GM18861 (cell line): ENCODE data around the gene SETD1B.
A peak's percentile ranks its signal among the peaks of the same experiment; 100 is the strongest.
"Not testable (repeated sequence)": the region's sequence is repeated elsewhere in the genome, so short reads cannot be mapped to it uniquely, and the experiment has no call there.

Experiments used
- ATAC-seq: cut with Tn5 transposase; IDR thresholded peaks from one replicate; pipeline ENCODE4 v1.9.1; 2021; ENCODE audit not compliant: unreplicated experiment

The SETD1B gene

GRCh38 chr12:121803861-121804416 is at the start of gene SETD1B:
Gene SETD1B, plus strand, starts transcription at chr12:121804009. Its CDS starts 729 bp downstream, at chr12:121804738.
- ATAC-seq = no peak

DNA sequence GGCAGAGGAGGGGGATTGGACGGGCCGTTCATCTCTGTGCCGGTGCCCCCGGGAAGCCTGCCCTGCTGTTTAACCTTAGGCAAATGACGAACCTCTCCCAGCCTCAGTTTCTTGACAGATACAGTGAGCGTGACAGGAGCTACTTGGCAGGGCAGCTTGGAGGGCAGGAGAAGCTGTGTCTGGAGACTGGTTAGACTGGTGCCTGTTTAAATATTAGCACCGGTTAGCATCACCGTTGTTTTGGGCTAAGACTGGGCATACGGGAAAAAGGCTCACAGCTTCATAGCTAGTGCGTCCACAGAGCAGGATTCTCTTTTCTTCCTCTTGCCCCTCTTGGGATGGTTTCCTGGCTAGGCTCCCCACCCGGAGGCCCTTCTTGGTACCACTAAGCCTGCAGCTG is 49.0 kb upstream of the SETD1B start:
- ATAC-seq = no peak

DNA sequence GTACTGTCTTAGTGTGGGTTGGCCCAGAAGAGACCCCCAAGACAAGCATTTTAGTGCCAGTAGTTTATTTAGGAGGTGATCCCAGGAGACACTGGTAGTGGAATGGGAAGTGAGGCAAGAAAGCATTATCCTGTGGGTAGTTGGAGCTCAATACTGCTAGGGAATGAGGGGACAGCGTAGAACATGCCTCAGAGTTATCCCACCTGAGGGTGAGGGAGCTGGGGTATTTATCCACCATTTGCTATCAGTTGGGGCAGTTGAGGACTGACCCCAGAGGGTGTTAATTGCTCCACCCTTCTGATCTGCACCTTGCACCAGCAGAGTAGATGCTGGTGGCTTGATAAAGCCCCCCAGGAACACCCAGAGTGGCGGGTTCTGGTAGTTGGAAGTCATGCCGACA is 48.2 kb upstream of the SETD1B start:
- ATAC-seq = no peak

GRCh38 chr12:121758536-121758935 is 45.3 kb upstream of the SETD1B start:
- ATAC-seq = not testable (repeated sequence)

DNA sequence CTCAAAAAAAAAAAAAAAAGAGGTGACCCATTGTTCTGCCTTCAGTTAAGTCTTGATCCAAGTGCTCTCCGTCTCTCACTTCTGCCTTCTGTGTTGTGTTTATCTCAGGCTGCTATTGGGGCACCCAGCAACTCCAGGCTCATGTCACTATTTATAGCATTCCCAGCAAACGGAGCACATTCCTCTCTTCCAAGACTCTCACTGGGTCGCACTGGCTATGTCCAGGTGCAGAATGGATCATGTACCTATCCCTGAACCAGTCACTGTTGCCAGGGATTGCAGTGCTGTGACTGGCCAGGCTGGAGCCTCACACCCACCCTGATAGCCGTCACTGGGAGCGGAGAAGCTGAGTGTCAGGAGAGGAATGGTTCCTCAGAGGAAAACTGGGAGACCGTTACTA is 41.5 kb upstream of the SETD1B start:
- no peak for ATAC-seq

- no peak for ATAC-seq
Observed at GRCh38 chr12:121764808-121765207, 39.0 kb upstream of the SETD1B start.

GRCh38 chr12:121765573-121765972 is 38.2 kb upstream of the SETD1B start:
- no peak for ATAC-seq

- ATAC-seq = no peak
Observed at GRCh38 chr12:121766290-121767039, 37.3 kb upstream of the SETD1B start.

DNA sequence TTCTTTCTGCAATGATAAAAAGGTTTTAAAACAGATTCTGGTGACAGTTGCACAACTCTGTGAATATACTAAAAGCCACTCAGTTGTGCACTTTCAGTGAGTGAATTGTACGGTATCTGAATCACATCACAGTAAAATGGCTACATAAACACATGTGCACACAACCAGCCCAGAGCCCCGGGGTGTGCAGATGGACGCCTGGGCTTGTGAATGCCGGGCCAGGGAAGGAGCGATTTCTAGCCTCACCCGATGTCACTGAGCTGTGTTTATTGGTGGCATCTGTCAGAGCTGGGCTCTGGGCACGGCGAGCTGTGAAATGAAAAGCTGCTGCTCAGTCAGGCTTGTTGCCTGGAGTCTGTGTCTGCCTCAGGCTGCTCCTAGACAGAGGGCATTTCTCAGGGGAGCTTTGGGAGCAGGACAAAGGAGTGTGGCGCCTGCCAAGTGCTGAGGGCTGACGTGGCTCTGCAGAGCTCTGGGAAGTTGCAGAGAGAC is 36.2 kb upstream of the SETD1B start:
- no peak for ATAC-seq

DNA sequence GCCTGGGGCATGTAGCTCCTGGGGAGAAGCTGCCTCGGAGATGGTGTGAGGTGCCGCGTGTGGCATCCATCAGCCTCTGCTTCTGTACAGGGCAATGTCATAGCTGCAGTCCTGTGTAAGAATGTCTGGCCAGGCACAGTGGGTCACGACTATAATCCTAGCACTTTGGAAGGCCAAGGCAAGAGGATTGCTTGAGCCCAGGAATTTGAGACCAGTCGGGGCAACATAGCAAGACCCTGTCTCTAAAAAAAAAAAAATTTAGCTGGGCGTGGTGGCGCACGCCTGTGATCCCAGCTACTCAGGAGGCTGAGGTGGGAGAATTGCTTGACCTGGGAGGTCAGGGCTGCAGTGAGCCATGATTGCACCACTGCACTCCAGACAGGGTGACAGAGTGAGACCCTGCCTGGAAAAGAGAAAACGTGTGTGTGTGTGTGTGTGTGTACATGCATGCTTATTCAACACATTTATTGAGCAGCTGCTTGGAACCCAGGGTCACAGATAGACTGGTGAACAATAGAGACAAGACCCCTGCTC is 34.4 kb upstream of the SETD1B start:
- no peak for ATAC-seq

GRCh38 chr12:121769831-121770301 is 33.9 kb upstream of the SETD1B start:
- no peak for ATAC-seq

- no peak for ATAC-seq
Observed at GRCh38 chr12:121770388-121770787, 33.4 kb upstream of the SETD1B start.

DNA sequence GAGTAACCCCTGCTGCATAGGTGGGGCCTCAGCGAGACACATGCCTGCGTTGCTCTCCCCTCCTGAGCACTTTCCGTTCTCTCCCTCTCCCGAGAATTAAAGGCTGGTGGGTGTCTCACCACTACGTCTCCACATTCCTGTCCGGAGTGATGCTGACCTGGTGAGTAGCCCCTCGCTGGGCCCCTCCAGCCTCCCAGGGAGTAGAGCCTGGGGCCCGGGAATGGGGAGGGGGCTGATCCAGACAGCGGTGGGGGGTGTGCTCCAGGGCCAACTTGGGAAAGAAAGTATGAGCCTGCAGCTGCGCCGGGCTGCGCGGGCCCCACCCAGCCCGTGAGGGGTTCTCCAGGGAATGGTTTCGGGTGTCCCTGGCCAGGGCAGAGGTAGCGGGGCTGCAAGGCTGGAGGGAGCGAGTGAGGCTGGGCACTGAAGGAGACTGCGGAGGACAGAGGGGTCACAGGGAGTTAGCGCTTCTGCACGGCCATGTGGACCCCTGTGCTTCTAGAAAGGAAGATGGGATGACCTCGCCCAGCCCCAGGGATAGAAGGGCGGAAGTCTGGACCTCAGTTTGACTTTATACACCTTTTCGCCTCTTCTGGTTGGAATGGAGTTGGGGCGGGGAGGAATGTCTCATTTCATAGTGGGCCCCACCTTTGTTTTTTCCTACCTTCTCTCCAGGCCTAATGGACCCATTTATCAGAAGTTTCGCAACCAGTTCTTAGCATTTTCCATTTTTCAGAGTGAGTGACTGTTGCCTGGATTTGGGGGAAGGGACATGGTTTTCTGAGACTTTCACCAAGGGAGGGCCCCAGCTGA is 32.8 kb upstream of the SETD1B start:
- no peak for ATAC-seq

DNA sequence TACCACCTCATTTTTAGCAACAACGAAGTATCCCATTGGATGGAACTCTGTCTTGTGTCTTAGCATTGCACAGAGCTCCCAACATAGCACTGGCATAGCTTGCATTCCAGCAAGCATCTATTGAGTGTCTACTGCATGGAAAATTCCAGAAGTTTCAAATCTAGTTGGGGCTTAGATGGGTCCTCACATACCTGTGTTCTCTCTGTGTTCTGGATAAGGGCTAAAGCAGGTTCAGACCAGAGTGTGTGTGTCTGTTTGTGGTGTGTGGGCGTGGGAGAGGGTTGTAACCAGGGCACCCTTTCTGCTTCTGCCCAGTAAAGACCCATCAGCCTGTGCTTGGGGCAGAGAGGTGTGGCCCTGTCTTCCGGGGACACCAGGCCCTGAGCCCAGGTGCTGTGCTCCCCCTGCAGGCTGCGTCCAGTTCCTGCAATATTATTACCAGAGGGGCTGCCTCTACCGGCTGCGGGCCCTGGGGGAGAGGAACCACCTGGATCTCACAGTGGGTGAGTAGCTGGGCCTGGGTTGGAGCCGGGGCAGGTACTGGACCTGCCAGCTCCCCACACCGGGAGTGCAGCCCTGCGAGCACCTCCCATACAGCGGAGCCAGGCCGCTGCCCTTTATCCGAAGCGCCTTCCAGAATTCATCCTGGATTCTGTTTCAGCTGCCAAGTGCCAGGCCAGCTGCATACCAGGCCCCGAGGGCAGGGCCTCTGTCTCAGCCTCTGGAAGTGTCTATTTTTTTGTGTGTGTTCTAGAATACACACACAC is 30.6 kb upstream of the SETD1B start:
- peak; percentile 69 for ATAC-seq

DNA sequence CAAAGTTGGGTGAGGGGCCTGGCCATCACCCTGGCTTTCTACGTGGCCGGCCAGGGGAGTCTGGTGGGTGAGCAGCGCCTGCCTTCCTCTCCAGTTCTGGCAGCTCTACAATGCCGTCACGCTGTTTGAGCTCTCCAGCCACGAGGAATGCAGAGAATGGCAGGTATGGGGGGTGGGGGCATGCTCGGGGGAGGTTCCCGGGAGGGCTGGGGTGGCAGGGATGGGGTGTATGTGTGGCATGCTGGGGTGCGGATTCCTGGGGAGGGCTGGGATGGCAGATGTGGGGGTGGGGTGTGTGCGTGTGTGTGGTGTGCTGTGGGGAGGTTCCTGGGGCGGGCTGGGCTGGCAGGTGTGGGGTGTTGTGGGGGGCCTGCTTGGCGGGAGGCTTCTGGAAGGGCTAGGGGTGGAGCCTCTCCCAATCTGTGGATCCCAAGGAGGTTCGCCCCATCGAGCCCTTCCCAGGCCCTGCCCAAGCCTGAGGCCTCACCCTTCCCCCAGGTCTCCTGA is 28.8 kb upstream of the SETD1B start:
- no peak for ATAC-seq

GRCh38 chr12:121775501-121775900 is 28.3 kb upstream of the SETD1B start:
- no peak for ATAC-seq

GRCh38 chr12:121776190-121777098 is 27.4 kb upstream of the SETD1B start:
- ATAC-seq = no peak

GRCh38 chr12:121778567-121779421 is 25.0 kb upstream of the SETD1B start:
- ATAC-seq = no peak
